Right lobe of liver (tissue), 4 donors: ENCODE data around the gene FKBP15.

Experiments used
- CTCF ChIP-seq, 4 donors: fragments of 200-600 bp in 3 of 4; fragments of 450-650 bp in 1 of 4; IDR thresholded peaks; one replicate each; pipeline versions ENCODE4 v1.5.1 to v1.8.0; 2016 to 2022; ENCODE audit warnings: antibody characterized with exemption in 4 of 4, mild to moderate bottlenecking in 2 of 4
- POLR2A ChIP-seq: fragments of 450-650 bp; IDR thresholded peaks from one replicate; pipeline ENCODE4 v1.6.1; 2017; ENCODE audit warnings: antibody characterized with exemption, mild to moderate bottlenecking
- donor health status: DM: no; HTN: no; CAD: no.
- donor health status: DM: no; HTN: no; CAD: no.
- donor health status: DM: no; HTN: yes; CAD: no.

GRCh38 chr9:113164536-113165300 is 56.4 kb downstream of the FKBP15 start:
- no peak for TF ChIP-seq CTCF (IDR thresholded peaks at IDR 0.05)
- no peak for TF ChIP-seq POLR2A
